ENCODE data around the gene OBSCN.

The OBSCN gene

GRCh38 chr1:228416217-228416933, 208.5 kb downstream of the OBSCN start, which contains the start of gene TRIM17:
Gene TRIM17 (minus strand): TSS chr1:228416861. CDS start chr1:228415072, 1,789 bp downstream.
- no peak for TF ChIP-seq CTCF (IDR thresholded peaks at IDR 0.05)

- no peak for TF ChIP-seq CTCF (IDR thresholded peaks at IDR 0.05)
Measured at GRCh38 chr1:228417061-228417460, 209.2 kb downstream of the OBSCN start.

GRCh38 chr1:228417483-228418203, 209.8 kb downstream of the OBSCN start:
- TF ChIP-seq CTCF (IDR thresholded peaks at IDR 0.05): no peak

GRCh38 chr1:228420968-228421826, 213.4 kb downstream of the OBSCN start:
- TF ChIP-seq CTCF (IDR thresholded peaks at IDR 0.05): no peak

GRCh38 chr1:228423404-228424053, 215.7 kb downstream of the OBSCN start:
- TF ChIP-seq CTCF (IDR thresholded peaks at IDR 0.05): no peak

- no peak for TF ChIP-seq CTCF (IDR thresholded peaks at IDR 0.05)
Measured at GRCh38 chr1:228424685-228425660, 217.1 kb downstream of the OBSCN start.

All from LNCAP (cell line).